ENCODE results near the gene FBXO34. TPM values are rescaled to one million over a fixed set of nuclear protein-coding genes. Genes with fewer than 3 reads are reported as not detected.
"Not testable (repeated sequence)": the region's sequence is repeated elsewhere in the genome, so short reads cannot be mapped to it uniquely, and the experiment has no call there.

The FBXO34 gene
- total RNA-seq, 1 experiment from 2014 or later: 12.0 TPM

DNA sequence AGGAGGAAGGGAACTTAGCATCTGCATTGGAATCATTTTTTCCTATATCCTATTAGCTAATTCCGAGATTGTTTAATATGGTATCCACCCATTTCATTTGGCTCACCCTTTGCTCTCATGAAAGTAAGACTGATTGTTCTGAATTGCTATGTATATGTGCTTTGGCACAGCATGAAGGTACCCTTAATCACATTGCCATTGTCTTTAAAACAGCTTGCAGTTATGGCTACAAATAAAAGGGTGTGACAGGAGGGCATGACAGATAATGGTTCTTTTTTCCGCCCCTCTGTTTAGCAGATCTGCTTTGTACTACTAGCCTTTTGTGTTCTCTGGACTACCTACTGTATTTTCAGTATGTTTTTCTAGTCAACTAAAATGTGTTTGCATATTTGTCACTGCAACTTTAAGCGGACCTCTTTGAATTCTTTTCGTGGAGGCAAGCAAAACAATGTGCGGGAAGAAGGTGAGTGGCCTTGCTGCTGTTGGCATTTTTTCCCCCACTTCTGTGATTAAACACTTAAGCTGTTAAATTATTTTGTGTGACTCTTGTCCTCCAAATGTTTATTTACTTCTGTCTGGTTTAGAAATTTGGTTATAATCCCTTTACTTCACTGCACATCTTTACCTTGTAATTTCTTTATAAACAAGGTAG lies 35.8 kb downstream of the FBXO34 start:
- Mint-ChIP-seq H3K4me1 (ENCODE audit: insufficient read depth, unreplicated experiment) (peaks cover 18% of the 10 kb centered on the region), H3K36me3 (ENCODE audit: insufficient read depth, unreplicated experiment) (no peaks in the 10 kb centered on the region), H3K27ac (ENCODE audit: low read depth, unreplicated experiment) (no peak overlapping the region), H3K4me3 (ENCODE audit: unreplicated experiment) (no peak overlapping the region), H3K27me3 (ENCODE audit: insufficient read depth, unreplicated experiment) (no peaks in the 10 kb centered on the region), H3K9me3 (ENCODE audit: unreplicated experiment) (peaks cover 9% of the 10 kb centered on the region)
- CTCF ChIA-PET: interaction anchor here (0.8 kb wide), 1 partner anchor 48 kb away, joined by 4 read pairs; no protein-coding TSS in a partner anchor
- DNase-seq (ENCODE audit: unreplicated experiment): no peak
- BruUV-seq (replicated peaks): no TSS peak
- TF ChIP-seq, protein P1, sequence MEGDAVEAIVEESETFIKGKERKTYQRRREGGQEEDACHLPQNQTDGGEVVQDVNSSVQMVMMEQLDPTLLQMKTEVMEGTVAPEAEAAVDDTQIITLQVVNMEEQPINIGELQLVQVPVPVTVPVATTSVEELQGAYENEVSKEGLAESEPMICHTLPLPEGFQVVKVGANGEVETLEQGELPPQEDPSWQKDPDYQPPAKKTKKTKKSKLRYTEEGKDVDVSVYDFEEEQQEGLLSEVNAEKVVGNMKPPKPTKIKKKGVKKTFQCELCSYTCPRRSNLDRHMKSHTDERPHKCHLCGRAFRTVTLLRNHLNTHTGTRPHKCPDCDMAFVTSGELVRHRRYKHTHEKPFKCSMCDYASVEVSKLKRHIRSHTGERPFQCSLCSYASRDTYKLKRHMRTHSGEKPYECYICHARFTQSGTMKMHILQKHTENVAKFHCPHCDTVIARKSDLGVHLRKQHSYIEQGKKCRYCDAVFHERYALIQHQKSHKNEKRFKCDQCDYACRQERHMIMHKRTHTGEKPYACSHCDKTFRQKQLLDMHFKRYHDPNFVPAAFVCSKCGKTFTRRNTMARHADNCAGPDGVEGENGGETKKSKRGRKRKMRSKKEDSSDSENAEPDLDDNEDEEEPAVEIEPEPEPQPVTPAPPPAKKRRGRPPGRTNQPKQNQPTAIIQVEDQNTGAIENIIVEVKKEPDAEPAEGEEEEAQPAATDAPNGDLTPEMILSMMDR (IDR thresholded peaks at IDR 0.05; ENCODE audit: unreplicated experiment): no peak
- intact Hi-C loops (cut with micrococcal nuclease): no loop called here
- POLR2A ChIA-PET: interaction anchor here (1.5 to 2.5 kb wide), 2 partner anchors 9 to 67 kb away, joined by 4 to 9 read pairs; no protein-coding TSS in a partner anchor

DNA sequence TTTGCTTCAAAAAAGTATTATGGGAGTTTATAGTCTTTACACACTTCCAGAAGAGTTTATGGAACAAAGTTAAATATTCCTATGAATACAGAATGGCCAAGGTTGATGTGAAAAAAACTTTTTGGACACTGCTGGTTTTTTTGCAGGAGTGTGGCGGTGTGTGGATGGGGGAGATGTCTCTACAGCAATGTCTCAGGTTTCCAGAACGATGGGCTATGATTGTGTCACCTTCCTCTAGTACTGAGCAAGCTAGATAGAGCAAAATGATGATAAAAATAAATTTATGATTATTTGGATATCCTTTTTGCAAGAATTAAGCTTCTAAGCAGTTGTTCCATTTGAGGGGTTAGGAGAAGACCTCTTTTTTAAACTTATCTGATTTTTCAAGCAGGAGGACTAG lies 37.9 kb downstream of the FBXO34 start:
- intact Hi-C loops (cut with micrococcal nuclease): no loop called here
- BruUV-seq (replicated peaks): no TSS peak
- H3K4me1 Mint-ChIP-seq (ENCODE audit: insufficient read depth, unreplicated experiment): no peaks in the 10 kb centered on the region
- H3K9me3 Mint-ChIP-seq (ENCODE audit: unreplicated experiment): peaks cover 15% of the 10 kb centered on the region
- H3K27ac Mint-ChIP-seq (ENCODE audit: low read depth, unreplicated experiment): no peak overlapping the region
- H3K36me3 Mint-ChIP-seq (ENCODE audit: insufficient read depth, unreplicated experiment): peaks cover 9% of the 10 kb centered on the region
- ChIA-PET POLR2A (interaction anchor here (0.6 to 2.5 kb wide), 3 partner anchors 11 to 1848 kb away, joined by 3 to 9 read pairs (median 3); no protein-coding TSS in a partner anchor), CTCF (interaction anchor here (1.4 kb wide), 1 partner anchor 36 kb away, joined by 5 read pairs; no protein-coding TSS in a partner anchor)
- DNase-seq (ENCODE audit: unreplicated experiment): no peak
- TF ChIP-seq, protein P1 (IDR thresholded peaks at IDR 0.05; ENCODE audit: unreplicated experiment): no peak
- H3K4me3 Mint-ChIP-seq (ENCODE audit: unreplicated experiment): no peak overlapping the region
- H3K27me3 Mint-ChIP-seq (ENCODE audit: insufficient read depth, unreplicated experiment): no peaks in the 10 kb centered on the region

DNA sequence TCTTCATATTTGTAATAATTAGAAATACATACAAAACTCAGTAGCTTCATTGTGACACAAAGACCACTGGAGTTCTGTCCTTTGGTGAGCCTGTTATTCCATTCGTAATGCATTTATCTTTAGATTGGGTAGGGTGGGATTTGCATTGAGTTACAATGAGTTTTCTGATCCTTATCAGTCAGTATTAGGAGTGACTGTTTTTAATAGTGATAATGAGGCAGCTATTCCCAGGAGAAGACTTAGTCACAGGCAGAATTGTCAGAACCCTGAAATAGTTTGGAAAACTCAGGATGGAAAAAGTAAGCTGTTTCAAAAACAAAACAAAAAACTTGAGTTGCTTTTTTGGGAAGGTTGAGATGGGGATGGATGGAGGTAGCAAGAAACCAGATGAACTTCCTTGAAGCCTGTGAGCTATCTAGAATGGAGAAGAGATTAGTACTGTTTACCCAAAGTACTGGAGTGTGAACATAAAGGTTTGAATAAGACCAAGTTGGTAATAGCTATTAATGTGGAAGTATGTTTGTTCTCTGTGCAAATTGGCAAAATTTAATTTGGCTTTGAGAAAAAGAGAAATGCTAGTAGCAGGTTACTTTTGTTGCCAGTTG lies 38.6 kb downstream of the FBXO34 start:
- TF ChIP-seq, protein P1 (IDR thresholded peaks at IDR 0.05; ENCODE audit: unreplicated experiment): no peak
- POLR2A ChIA-PET: interaction anchor here (0.6 to 2.5 kb wide), 3 partner anchors 11 to 1848 kb away, joined by 3 to 9 read pairs (median 3); no protein-coding TSS in a partner anchor
- Mint-ChIP-seq H3K4me1 (ENCODE audit: insufficient read depth, unreplicated experiment) (no peaks in the 10 kb centered on the region), H3K27me3 (ENCODE audit: insufficient read depth, unreplicated experiment) (no peaks in the 10 kb centered on the region), H3K4me3 (ENCODE audit: unreplicated experiment) (no peak overlapping the region), H3K36me3 (ENCODE audit: insufficient read depth, unreplicated experiment) (peaks cover 9% of the 10 kb centered on the region), H3K27ac (ENCODE audit: low read depth, unreplicated experiment) (no peak overlapping the region), H3K9me3 (ENCODE audit: unreplicated experiment) (peaks cover 15% of the 10 kb centered on the region)
- BruUV-seq (replicated peaks): no TSS peak
- intact Hi-C loops (cut with micrococcal nuclease): no loop called here
- CTCF ChIA-PET: interaction anchor here (1.4 kb wide), 1 partner anchor 37 kb away, joined by 5 read pairs; no protein-coding TSS in a partner anchor
- no peak for DNase-seq (ENCODE audit: unreplicated experiment)

DNA sequence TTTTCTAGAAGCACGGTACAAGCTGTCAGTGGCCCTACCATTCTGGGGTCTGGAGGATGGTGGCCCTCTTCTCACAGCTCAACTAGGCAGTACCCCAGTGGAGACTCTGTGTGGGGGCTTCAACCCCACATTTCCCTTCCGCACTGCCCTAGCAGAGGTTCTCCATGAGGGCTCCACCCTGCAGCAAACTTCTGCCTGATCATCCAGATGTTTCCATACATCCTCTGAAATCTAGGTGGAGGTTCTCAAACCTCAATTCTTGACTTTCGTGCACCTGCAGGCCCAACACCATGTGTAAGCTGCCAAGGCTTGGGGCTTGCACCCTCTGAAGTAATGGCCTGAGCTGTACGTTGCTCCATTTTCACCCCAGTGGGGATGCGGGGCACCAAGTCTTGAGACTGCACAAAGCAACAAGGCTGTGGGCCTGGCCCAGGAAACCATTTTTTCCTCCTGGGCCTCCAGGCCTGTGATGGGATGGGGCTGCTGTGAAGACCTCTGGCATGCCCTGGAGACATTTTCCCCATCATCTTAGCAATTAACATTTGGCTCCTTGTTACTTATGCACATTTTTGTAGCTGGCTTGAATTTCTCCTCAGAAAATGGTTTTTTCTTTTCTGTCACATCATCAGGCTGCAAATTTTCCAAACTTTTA lies 41.3 kb downstream of the FBXO34 start:
- POLR2A ChIA-PET: interaction anchor here (0.7 kb wide), 1 partner anchor 215 kb away, joined by 3 read pairs; no protein-coding TSS in a partner anchor
- H3K4me1 Mint-ChIP-seq (ENCODE audit: insufficient read depth, unreplicated experiment); DNase-seq (ENCODE audit: unreplicated experiment); H3K4me3 Mint-ChIP-seq (ENCODE audit: unreplicated experiment); CTCF ChIA-PET; intact Hi-C loops (cut with micrococcal nuclease); H3K27me3 Mint-ChIP-seq (ENCODE audit: insufficient read depth, unreplicated experiment); H3K27ac Mint-ChIP-seq (ENCODE audit: low read depth, unreplicated experiment); BruUV-seq (replicated peaks): not testable (repeated sequence)
- Mint-ChIP-seq H3K36me3 (ENCODE audit: insufficient read depth, unreplicated experiment) (peaks cover 13% of the 10 kb centered on the region), H3K9me3 (ENCODE audit: unreplicated experiment) (peaks cover 22% of the 10 kb centered on the region)

Measured in MCF 10A (cell line).